Large intestine (tissue), 3 donors: ENCODE measurements around the gene PIP4P1. TPM values are rescaled to one million over a fixed set of nuclear protein-coding genes. Genes with fewer than 3 reads are reported as not detected.

Experiments
- DNase-seq, 2 donors: peaks; one replicate each; pipeline versions ENCODE4 v3.0.0 to v3.0.0-alpha.2; 2013
- H3K27ac ChIP-seq: one replicate; pipeline ENCODE4 v1.5.1; 2013; ENCODE audit warnings: low read length
- H3K27me3 ChIP-seq: 2 replicates; pipeline ENCODE4 v1.6.1; 2013; ENCODE audit warnings: low read length; ENCODE audit not compliant: control insufficient read depth, insufficient read depth
- H3K36me3 ChIP-seq: 2 replicates; pipeline ENCODE4 v1.6.1; 2013; ENCODE audit warnings: low read length; ENCODE audit not compliant: control insufficient read depth, insufficient read depth
- H3K4me1 ChIP-seq: one replicate; pipeline ENCODE4 v1.6.1; 2013; ENCODE audit warnings: low read length; ENCODE audit not compliant: control insufficient read depth, insufficient read depth
- H3K4me3 ChIP-seq: one replicate; pipeline ENCODE4 v1.5.1; 2013; ENCODE audit warnings: low read length
- H3K9me3 ChIP-seq: one replicate; pipeline ENCODE4 v1.6.1; 2013; ENCODE audit warnings: mild to moderate bottlenecking, low read depth, low read length, moderate library complexity; ENCODE audit not compliant: control insufficient read depth
- WGBS: methylation state at CpG from one replicate; pipeline ENCODE4 v1.1.5; 2013; ENCODE audit warnings: low lambda C conversion rate; ENCODE audit not compliant: insufficient coverage; 5-methylcytosine and 5-hydroxymethylcytosine counted together
- polyA plus RNA-seq: library from polyadenylated mRNA; unstranded; fragments of 120-200 nt; gene quantifications from one replicate; pipeline ENCODE4 v1.2.1, GENCODE V29; 2013

Gene PIP4P1
- polyA plus RNA-seq, 1 donor, result 44.0 TPM

GRCh38 chr14:20412411-20412810, 48.8 kb downstream of the PIP4P1 start:
- no CpG with 5 or more reads among the region's 7 CpGs for WGBS
- H3K9me3 ChIP-seq, result no peaks in the 10 kb centered on the region
- DNase-seq, result peak in 1 of 2 donors; percentile 78
- H3K4me3 ChIP-seq, result peak overlapping the region; percentile 96
- H3K27ac ChIP-seq, result peak overlapping the region; percentile 100
- H3K27me3 ChIP-seq, result no peaks in the 10 kb centered on the region
- H3K4me1 ChIP-seq, result peaks cover 45% of the 10 kb centered on the region
- peaks cover 11% of the 10 kb centered on the region for H3K36me3 ChIP-seq

- H3K27me3 ChIP-seq, result no peaks in the 10 kb centered on the region
- peaks cover 35% of the 10 kb centered on the region for H3K4me1 ChIP-seq
- no peaks in the 10 kb centered on the region for H3K9me3 ChIP-seq
- no peak overlapping the region for H3K4me3 ChIP-seq
- 100% methylated on average over 1 of the region's 2 CpGs for WGBS
- DNase-seq, result no peak
- peaks cover 40% of the 10 kb centered on the region for H3K36me3 ChIP-seq
- H3K27ac ChIP-seq, result peak overlapping the region; percentile 82
Measured at GRCh38 chr14:20409226-20409625, 52.0 kb downstream of the PIP4P1 start.

Other genes starting within 250 kb of the PIP4P1 start
- not detected for gene OR11H6, start 237.7 kb downstream of the PIP4P1 start, polyA plus RNA-seq
- 0.34 TPM for gene OR11H7, start 232.5 kb downstream of the PIP4P1 start, polyA plus RNA-seq
- not detected for gene OR11H4, start 222.1 kb downstream of the PIP4P1 start, polyA plus RNA-seq
- gene TTC5, start 155.5 kb downstream of the PIP4P1 start, polyA plus RNA-seq, result 14.2 TPM
- 67.7 TPM for gene CCNB1IP1, start 128.2 kb downstream of the PIP4P1 start, polyA plus RNA-seq
- 30.9 TPM for gene PARP2, start 117.8 kb downstream of the PIP4P1 start, polyA plus RNA-seq
- 98.8 TPM for gene TEP1, start 47.9 kb downstream of the PIP4P1 start, polyA plus RNA-seq
- 0.64 TPM for gene KLHL33, start 25.3 kb downstream of the PIP4P1 start, polyA plus RNA-seq
- 63.2 TPM for gene OSGEP, start 6.6 kb downstream of the PIP4P1 start, polyA plus RNA-seq
- 218 TPM for gene APEX1, start 6.2 kb downstream of the PIP4P1 start, polyA plus RNA-seq
- 215 TPM for gene PNP, start 8.0 kb upstream of the PIP4P1 start, polyA plus RNA-seq
- gene RNASE10, start 44.1 kb upstream of the PIP4P1 start, polyA plus RNA-seq, result 1.0 TPM
- not detected for gene RNASE9, start 99.6 kb upstream of the PIP4P1 start, polyA plus RNA-seq
- gene RNASE11, start 126.6 kb upstream of the PIP4P1 start, polyA plus RNA-seq, result not detected
- gene RNASE12, start 129.9 kb upstream of the PIP4P1 start, polyA plus RNA-seq, result not detected
- gene OR6S1, start 180.3 kb upstream of the PIP4P1 start, polyA plus RNA-seq, result not detected
- gene RNASE4, start 223.1 kb upstream of the PIP4P1 start, polyA plus RNA-seq, result 37.1 TPM
- gene ANG, start 227.3 kb upstream of the PIP4P1 start, polyA plus RNA-seq, result 43.6 TPM